G401 (cell line): Measurements from ENCODE around the gene ACSS2. TPM values are rescaled to one million over a fixed set of nuclear protein-coding genes. Genes with fewer than 3 reads are reported as not detected.
A peak's percentile ranks its signal among the peaks of the same experiment; 100 is the strongest.
"Not testable (repeated sequence)": the region's sequence is repeated elsewhere in the genome, so short reads cannot be mapped to it uniquely, and the experiment has no call there.

ENCODE experiments used
- DNase-seq: peaks from one replicate; pipeline ENCODE4 v3.0.0-alpha.2; 2015; ENCODE audit warnings: low spot score
- in situ Hi-C: cut with HindIII; loops from 2 replicates; pipeline ENCODE4 v1.10.0; 2016; ENCODE audit warnings: low sequenced_read_pairs, mixed read lengths
- total RNA-seq: library from RNA; depleted of rRNA; stranded (reverse); fragments of >200 nt; shearing (Covaris generic); gene quantifications from 2 replicates; pipeline ENCODE4 v1.2.3, GENCODE V29; 2014

ACSS2 gene
- total RNA-seq, 1 experiment from 2014 or later: 65.8 TPM

DNA sequence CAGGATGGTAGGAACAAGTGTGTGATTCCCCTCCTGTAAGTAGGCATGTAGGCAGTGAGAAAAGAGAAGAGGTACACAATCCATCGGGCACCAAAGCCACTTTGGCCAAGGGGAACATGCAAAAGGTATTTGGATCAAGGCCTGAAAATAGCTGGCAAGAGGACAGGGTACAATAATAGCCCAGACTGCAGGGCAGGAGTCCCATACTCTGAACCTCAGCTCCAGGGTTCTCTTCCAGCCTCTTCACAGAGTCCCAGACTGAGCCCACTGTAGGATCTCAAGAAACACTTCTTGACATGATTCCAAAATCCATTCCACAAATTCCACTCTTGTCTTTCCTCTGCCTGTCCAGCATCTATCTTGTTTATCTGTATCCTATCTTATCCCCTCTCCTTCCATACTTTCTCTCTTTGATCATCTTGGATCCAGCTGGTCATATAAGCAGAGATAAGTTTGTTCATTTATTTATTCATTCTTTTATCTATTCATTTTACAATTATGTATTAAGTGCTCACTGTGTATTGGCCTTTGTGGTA lies 19.7 kb downstream of the ACSS2 start:
- peak; percentile 81 for DNase-seq
- in situ Hi-C loops: no loop called here

DNA sequence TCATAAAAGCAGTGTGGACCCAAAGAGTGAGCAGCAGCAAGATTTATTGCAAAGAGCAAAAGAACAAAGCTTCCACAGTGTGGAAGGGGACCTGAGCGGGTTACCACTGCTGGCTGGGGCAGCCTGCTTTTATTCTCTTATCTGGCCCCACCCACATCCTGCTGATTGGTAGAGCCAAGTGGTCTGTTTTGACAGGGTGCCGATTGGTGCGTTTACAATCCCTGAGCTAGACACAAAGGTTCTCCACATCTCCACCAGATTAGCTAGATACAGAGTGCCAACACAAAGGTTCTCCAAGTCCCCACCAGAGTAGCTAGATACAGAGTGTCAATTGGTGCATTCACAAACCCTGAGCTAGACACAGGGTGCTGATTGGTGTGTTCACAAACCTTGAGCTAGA lies 21.7 kb downstream of the ACSS2 start:
- DNase-seq, in situ Hi-C loops: not testable (repeated sequence)

DNA sequence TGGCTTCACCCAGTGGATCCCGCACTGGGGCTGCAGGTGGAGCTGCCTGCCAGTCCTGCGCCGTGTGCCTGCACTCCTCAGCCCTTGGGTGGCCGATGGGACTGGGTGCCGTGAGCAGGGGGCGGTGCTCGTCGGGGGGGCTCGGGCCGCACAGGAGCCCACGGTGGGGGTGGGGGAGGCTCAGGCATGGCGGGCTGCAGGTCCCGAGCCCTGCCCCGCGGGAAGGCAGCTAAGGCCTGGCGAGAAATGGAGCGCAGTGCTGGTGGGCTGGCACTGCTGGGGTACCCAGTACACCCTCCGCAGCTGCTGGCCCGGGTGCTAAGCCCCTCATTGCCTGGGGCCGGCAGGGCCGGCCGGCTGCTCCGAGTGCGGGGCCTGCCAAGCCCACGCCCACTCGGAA lies 22.3 kb downstream of the ACSS2 start:
- DNase-seq, in situ Hi-C loops: not testable (repeated sequence)

GRCh38 chr20:34904202-34904621 lies 27.8 kb downstream of the ACSS2 start:
- DNase-seq: no peak
- in situ Hi-C loops: no loop called here

DNA sequence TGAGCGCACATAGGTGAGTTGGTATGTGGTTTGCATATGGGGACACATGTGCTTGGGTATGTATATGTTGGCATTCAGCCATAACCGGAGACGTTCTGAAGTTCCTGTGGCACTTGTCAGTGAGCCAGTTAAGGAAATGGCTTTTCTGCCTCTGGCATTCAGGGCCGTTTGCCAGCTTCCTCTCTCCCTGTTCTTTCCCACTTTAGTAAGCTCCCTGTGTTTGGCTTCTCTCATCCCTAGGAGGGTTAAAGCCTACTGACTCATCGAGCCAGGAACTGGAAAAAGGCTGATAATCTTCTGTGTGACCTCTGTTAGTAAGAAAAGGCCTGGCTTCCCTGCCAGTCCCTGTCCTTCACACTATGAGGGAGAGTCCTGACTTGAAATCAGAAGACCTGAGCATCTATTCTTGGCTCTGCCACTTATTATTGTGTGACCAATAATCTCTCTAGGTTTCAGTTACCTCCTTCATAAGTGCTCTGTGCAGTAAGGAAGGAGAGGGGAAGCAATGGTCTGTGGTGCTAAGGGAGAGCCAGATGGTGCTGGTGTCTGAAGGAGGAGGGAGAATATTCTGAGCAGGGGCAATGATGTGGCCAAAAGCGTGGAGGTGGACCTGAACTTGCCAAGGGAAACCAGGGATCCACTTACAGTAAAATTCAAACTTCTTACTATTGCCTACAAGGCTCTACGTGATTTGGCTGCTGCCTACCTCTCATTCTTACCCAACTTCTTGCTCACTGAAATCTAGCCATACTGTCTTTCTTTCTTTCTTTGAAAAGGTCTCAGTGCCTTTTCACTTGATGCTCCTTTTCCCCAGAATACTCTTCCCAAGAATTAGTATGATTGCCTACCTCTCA lies 31.4 kb downstream of the ACSS2 start:
- in situ Hi-C loops: no loop called here
- DNase-seq: peak; percentile 55

DNA sequence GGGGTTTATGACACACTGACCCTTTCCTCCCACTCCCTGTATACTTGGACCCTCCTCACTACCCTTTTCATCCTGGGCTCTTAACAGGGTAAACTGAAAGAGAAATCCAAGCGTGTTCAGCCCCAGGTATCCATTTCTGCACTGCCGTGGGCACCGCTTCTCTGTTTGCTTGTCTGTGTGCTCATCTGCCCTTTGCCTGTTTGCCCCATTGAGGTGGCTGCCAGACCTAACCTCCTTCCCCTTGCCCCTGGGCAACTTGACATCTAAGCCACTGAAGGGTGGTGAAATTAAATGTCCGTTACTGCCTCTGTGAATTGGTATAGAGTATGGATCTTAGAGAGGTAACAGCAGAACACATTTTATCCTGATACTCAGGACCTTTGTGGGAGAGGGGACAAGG lies 38.7 kb downstream of the ACSS2 start:
- in situ Hi-C loops: no loop called here
- DNase-seq: no peak

DNA sequence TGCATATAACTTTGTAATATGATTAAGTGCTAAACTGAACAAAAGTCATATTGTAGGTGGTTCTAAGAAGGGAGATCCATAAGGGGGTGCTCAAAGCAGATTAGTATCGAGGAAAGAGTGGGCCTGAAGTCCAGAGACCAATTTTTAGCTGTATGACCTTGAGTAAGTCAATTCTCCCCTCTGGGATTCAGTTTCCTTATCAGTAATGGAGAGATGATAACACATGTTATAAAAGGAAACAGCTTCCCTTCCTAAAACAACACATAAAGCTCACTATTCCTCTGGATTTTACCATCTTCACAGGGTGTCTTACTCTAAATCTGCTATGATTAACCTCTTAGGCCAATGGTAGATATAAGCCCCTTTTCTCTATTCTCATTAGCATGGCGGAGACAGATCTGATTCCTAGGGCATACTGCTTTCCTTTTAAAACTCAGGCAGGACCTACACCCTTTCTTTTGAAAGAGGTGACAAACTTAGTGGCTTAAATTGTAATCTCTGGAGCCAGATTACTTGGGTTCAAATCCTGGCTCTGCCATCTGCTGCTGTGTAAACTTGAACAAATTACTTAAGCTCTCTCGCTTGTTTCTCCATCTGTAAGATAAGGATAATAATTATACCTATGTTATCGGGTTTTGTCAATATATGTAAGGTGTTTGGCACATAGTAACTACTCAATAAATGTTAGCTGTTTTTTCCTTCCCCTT lies 39.5 kb downstream of the ACSS2 start:
- no peak for DNase-seq
- in situ Hi-C loops: no loop called here

DNA sequence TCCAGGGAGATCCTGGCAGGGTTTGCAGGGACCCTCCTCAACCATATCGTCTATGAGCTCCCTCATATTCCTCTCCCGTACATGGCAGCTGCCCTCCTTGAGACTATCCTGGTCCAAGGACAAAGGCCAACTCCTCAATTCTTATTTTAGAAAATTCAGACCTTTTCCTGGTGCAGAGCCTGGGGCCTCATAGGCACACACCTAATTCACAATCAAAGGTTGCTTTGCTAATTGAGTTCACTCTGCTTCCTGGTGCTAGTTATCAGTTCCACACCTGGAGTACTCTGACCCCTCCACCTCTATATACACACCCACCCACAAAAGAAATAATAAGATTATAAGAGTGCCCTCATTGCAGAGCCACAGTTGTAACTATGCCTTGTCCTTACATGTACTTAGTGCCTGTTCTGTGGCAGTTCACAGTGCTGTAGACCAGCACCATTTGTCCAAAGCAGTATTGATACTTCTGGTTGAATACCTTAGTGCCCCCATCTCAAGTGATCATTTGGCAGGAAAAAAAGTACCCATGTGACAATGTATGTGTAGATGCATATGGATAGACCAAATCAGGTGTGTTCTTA lies 40.5 kb downstream of the ACSS2 start:
- in situ Hi-C loops: no loop called here

DNA sequence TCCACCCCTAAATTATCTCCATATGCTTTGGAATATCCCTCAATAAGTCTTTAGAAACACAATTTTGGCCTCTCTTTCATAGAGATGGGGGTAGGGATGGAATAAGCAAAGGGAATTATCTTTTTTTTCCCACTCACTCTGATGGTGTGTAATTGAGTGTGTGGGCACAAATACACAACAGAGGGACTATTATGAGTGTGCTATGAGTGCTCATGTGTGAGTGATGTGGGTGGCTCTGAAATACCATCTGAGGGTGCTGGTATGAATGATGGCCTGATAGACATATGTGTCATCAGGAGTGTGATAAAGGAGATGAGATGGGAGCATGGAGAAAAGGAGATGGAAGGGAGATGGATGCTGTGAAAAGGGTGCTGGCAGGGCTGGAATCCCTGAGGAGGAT lies 43.6 kb downstream of the ACSS2 start:
- in situ Hi-C loops: no loop called here

More for the DNA sequence above, 40.5 kb downstream of the ACSS2 start:
- no peak for DNase-seq

DNA sequence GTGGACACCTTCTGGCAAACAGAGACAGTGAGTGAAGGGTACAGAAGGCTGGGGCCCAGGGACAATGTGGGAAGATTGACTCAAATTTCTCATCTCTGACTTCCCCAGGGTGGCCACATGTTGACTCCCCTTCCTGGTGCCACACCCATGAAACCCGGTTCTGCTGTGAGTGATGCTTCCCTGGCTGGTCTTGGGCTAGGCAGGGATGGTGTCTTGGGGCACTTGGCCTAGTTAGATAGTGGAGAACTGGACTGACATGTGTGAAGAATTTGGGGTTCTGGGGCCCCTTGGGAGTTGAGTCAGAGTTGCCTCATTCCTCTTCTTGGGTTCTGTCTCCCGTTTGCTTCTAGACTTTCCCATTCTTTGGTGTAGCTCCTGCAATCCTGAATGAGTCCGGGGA lies 45.0 kb downstream of the ACSS2 start:
- DNase-seq: no peak
- in situ Hi-C loops: no loop called here

More for the DNA sequence above, 43.6 kb downstream of the ACSS2 start:
- DNase-seq: no peak

GRCh38 chr20:34922654-34923381 lies 46.4 kb downstream of the ACSS2 start:
- no peak for DNase-seq
- in situ Hi-C loops: no loop called here

DNA sequence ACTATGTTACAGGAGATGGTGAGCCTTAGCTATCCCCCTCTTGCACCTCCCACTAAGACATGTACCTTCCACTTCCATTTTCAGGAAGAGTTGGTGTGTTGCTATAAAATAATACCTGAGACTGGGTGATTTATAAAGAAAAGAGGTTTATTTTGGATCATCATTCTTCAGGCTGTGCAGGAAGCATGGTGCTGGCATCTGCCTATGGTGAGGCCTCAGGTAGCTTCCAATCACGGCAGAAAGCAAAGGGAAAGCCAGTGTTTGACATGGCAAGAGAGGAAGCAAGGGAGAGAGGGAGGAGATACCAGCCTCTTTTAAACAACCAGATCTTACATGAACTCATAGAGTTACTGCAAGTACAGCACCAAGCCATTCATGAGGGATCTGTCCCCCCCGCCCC lies 47.0 kb downstream of the ACSS2 start:
- no peak for DNase-seq
- in situ Hi-C loops: no loop called here

DNA sequence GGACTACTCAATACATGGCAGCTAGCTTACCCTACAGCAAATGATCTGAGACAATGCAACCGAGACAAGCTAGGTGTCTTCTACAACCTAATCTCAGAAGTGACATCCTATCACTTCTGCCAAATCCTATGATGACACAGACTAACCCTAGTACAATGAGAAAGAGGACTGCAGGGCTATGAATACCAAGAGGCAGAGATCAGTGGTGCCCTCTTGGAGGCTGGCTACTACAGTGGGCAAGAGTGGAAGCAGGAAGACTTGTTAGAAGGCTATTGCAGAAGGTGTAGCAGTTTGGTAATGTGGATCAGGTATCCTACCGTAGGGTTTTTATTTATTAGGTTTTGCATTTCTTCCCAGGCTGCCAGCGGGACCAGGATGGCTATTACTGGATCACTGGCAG lies 48.9 kb downstream of the ACSS2 start:
- DNase-seq: no peak
- in situ Hi-C loops: no loop called here

GRCh38 chr20:34925981-34926380 lies 49.6 kb downstream of the ACSS2 start:
- in situ Hi-C loops: no loop called here
- no peak for DNase-seq

DNA sequence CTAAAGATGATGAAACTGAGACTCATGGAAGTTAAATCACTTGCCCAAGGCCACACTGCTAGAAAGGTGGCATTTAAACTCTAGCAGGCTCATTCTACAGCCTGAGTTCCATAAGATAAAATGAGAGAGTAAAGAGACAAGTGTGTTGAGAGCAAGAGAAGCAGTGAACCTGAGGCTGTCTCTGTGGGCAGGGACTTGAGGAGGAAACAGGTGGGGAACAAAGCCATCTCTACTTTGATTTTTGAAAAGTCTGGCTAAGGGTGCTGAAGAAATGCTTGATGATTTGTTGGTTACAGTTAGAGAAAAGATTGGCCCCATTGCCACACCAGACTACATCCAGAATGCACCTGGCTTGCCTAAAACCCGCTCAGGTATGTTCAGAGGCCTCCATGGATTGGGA lies 50.2 kb downstream of the ACSS2 start:
- in situ Hi-C loops: no loop called here
- no peak for DNase-seq

- no peak for DNase-seq
- in situ Hi-C loops: no loop called here
Measured at GRCh38 chr20:34927736-34928135, 51.3 kb downstream of the ACSS2 start.

DNA sequence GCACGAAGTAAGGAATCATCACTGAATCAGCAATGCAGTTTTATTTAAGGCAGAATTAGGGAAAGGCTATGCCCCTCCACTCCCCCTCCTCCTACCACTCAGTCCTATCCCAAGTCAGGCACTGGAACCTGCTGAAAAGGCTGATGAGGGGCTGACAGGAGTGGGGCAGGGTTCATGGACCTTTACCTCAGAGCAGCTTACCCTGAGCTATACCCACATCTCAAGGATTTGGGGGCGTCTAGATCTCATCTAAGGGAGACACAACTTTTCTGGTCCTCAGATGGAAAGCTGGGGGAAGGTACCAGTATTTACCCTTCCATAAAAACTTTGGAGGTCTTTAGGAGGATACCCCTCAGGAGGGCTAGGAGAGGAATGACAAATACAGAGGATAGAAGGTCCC lies 52.0 kb downstream of the ACSS2 start:
- in situ Hi-C loops: no loop called here
- DNase-seq: no peak

- in situ Hi-C loops: no loop called here
- DNase-seq: no peak
Measured at GRCh38 chr20:34931771-34932170, 55.4 kb downstream of the ACSS2 start.

DNA sequence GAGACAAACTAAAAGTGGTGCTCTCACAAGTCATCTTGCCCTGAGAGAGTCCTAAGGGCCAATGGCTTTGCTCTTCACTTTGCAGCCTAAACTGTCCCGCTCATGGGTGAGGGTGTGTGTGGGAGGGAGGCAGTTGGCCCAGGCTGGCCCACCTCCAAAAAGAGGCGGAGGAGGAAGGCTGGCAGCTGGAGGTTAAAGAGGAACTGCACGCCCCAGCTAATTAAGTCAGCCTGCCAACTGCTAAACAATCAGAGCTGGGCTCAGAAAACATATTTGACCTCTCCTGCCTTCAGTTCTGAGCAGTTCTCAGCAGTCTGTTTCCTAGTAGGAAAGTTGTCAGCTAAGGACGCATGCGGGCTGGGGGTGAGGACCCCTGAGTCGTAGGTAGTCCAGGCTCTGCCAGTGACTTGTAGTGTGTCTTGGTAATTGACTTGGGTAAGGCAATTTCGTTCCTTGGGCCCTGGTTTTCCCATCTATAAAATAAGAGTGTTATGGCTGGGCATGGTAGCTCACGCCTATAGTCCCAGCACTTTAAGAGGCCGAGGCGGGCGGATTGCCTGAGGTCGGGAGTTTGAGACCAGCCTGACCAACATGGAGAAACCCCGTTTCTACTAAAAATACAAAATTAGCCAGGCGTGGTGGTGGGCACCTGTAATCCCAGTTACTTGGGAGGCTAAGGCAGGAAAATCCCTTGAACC lies 62.2 kb downstream of the ACSS2 start:
- in situ Hi-C loops: no loop called here
- peak; percentile 19 for DNase-seq
